PFSK-1 (cell line): ENCODE data around the gene HOMER3.

Experiments used
- FOXP2 ChIP-seq: optimal IDR thresholded peaks from 2 replicates; pipeline ENCODE3; 2011; ENCODE audit warnings: borderline replicate concordance, control low read depth, inconsistent platforms; ENCODE audit not compliant: insufficient read depth; ENCODE audit errors: extremely low read length, extremely low read depth
- POLR2AphosphoS5 ChIP-seq: IDR thresholded peaks from 2 replicates; pipeline ENCODE4 v1.6.1; 2012; ENCODE audit warnings: low read depth, mild to moderate bottlenecking, control low read depth, low read length, moderate library complexity
- SIN3A ChIP-seq: IDR thresholded peaks from 2 replicates; pipeline ENCODE4 v1.6.1; 2012; ENCODE audit warnings: mild to moderate bottlenecking, low read length, moderate library complexity, borderline replicate concordance; ENCODE audit not compliant: insufficient read depth
- TAF1 ChIP-seq: IDR thresholded peaks from 2 replicates; pipeline ENCODE4 v1.6.1; 2012; ENCODE audit warnings: low read length, control low read depth, borderline replicate concordance; ENCODE audit not compliant: insufficient read depth
- TF ChIP-seq, protein P1 (sequence below), 2 experiments: IDR thresholded peaks; 2 replicates each; pipeline versions ENCODE4 v1.6.1 to v1.8.0; 2011 to 2012; ENCODE audit warnings: low read depth in 2 of 2, low read length in 2 of 2, control low read depth in 1 of 2, inconsistent platforms in 1 of 2, mild to moderate bottlenecking in 1 of 2, moderate library complexity in 1 of 2; ENCODE audit not compliant: insufficient read depth in 1 of 2

HOMER3 gene

DNA sequence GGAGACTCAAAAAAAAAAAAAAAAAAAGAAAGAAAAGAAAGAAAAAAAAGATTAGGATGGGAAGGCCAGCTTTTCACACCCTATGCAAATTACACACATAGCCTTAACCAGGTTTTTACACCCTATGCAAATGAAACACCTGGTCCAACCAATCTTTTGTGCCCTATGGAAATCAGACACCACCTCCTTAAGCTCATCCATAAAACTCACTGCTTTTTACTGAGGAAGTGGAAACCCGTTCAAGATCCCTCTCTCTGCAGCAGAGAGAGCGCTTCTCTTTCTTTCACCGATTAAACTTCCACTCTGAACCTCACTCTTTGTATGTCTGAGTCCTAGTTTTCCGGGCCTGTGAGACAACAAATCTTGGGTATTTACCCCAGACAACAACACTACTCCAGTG lies 25.3 kb upstream of the HOMER3 start:
- TF ChIP-seq, protein P1, sequence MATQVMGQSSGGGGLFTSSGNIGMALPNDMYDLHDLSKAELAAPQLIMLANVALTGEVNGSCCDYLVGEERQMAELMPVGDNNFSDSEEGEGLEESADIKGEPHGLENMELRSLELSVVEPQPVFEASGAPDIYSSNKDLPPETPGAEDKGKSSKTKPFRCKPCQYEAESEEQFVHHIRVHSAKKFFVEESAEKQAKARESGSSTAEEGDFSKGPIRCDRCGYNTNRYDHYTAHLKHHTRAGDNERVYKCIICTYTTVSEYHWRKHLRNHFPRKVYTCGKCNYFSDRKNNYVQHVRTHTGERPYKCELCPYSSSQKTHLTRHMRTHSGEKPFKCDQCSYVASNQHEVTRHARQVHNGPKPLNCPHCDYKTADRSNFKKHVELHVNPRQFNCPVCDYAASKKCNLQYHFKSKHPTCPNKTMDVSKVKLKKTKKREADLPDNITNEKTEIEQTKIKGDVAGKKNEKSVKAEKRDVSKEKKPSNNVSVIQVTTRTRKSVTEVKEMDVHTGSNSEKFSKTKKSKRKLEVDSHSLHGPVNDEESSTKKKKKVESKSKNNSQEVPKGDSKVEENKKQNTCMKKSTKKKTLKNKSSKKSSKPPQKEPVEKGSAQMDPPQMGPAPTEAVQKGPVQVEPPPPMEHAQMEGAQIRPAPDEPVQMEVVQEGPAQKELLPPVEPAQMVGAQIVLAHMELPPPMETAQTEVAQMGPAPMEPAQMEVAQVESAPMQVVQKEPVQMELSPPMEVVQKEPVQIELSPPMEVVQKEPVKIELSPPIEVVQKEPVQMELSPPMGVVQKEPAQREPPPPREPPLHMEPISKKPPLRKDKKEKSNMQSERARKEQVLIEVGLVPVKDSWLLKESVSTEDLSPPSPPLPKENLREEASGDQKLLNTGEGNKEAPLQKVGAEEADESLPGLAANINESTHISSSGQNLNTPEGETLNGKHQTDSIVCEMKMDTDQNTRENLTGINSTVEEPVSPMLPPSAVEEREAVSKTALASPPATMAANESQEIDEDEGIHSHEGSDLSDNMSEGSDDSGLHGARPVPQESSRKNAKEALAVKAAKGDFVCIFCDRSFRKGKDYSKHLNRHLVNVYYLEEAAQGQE (IDR thresholded peaks at IDR 0.05; ENCODE audit: insufficient read depth in 1 of 2, low read depth in 2 of 2, low read length in 2 of 2), result no peak
- no peak for TF ChIP-seq POLR2AphosphoS5

DNA sequence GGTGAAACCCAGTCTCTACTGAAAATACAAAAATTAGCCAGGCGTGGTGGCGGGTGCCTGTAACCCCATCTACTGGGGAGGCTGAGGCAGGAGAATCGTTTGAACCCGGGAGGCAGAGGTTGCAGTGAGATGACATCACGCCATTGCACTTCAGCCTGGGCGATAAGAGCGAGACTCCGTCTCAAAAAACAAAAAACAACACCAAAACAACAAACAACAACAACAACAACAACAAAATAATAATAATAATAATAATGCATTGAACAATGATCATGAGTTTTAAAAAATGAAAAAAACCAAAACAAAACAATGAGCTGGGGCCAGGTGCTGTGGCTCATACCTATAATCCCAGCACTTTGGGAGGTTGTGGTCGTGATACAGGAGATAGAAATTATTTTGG lies 23.1 kb upstream of the HOMER3 start:
- no peak for TF ChIP-seq TAF1
- no peak for TF ChIP-seq POLR2AphosphoS5
- no peak for TF ChIP-seq SIN3A
- TF ChIP-seq, protein P1 (IDR thresholded peaks at IDR 0.05; ENCODE audit: insufficient read depth in 1 of 2, low read depth in 2 of 2, low read length in 2 of 2), result no peak
- no peak for TF ChIP-seq FOXP2

DNA sequence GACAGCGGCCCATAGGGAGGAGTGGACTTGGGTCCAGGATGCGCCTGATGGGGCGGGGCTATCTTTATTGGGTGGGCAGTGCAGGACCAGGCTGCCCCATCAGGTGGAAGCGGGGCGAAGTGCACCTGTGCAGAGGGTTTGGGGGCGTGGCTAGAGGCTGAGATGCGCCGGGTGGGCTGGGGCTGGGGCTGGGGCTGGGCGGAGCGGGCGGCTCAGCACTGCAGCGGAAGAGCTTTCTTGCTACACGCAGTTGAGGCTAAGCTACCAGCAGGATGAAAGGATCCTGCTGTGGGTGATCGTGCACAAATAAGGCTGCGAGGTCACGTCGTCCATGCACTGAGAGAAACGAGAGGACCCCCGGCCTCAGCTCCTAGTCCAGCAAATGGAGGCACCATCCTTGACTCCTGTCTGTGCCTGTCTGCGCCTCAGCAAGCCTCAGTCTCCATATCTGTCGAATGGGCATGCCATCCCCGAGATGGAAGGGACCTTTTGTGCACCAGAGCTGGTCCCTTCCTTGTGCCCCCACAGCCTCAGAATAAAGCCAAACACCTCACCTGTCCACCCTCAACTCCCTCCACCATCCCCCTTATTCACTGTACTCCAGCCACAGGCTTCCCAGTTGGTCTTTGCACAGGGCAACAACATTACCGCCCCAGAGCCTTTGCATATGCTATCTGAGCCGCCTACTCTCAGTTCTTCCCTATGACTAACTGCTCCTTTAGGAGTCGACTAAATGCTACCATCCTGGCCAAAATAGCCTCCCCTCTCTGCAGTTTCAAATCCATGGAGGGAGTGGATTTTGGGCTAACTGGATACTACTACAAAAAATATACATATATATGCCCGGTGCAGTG lies 21.0 kb upstream of the HOMER3 start:
- TF ChIP-seq POLR2AphosphoS5 (no peak), SIN3A (no peak), FOXP2 (no peak), TAF1 (no peak)
- TF ChIP-seq, protein P1 (IDR thresholded peaks at IDR 0.05; ENCODE audit: insufficient read depth in 1 of 2, low read depth in 2 of 2, low read length in 2 of 2), result no peak

DNA sequence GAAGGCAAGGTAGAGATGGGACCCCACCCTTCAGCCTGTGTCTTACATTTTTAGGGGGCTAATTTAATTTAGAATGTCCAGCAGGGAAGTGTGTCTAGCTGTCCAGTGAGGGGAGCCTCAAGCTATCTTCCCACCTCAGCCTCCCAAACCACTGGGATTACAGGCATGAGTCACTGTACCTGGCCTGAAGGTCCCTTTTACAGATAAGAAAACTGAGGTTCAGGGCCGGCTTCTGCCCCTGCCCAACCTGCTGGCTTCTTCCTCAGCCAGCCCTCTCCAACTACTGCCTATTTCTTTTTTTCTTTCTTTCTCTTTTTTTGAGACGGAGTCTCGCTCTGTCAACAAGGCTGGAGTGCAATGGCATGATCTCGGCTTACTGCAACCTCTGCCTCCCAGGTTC lies 19.4 kb upstream of the HOMER3 start:
- TF ChIP-seq SIN3A, result no peak

DNA sequence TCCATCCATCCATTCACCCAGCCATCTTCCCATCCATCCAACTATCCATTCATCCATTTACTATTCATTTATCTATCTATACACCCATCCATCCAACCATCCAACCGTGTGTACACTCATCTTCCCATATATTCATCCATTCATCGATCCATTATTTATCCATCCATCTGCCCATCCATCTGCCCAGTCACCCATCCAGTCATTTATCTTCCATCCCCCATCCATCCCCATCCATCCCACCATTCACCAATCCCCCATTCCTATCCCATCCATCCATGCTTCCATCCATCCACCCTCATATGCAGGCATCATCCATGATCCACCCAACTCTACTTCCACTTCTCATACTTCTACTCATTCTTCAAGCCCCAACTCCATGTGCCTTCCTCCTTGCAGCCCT lies 14.0 kb upstream of the HOMER3 start:
- TF ChIP-seq FOXP2 (no peak), TAF1 (no peak), POLR2AphosphoS5 (no peak), SIN3A (no peak)
- TF ChIP-seq, protein P1 (IDR thresholded peaks at IDR 0.05; ENCODE audit: insufficient read depth in 1 of 2, low read depth in 2 of 2, low read length in 2 of 2), result no peak
